HepG2 (cell line): Measurements from ENCODE around the gene SRF. TPM values are rescaled to one million over a fixed set of nuclear protein-coding genes. Genes with fewer than 3 reads are reported as not detected.

Source experiments
- AKAP8 ChIP-seq: sonication (generic); formaldehyde crosslinking; IDR thresholded peaks from 2 replicates; pipeline ENCODE4 v1.5.1; 2020; ENCODE audit warnings: mild to moderate bottlenecking, missing genetic modification reagents
- DNMT1 ChIP-seq: sonication (generic); formaldehyde crosslinking; IDR thresholded peaks from 2 replicates; pipeline ENCODE4 v1.5.1; 2020; ENCODE audit warnings: mild to moderate bottlenecking, missing genetic modification reagents
- ELF1 ChIP-seq: sonication (generic); formaldehyde crosslinking; IDR thresholded peaks from 2 replicates; pipeline ENCODE4 v1.4.0; 2020; ENCODE audit warnings: missing genetic modification reagents
- MAF1 ChIP-seq: sonication (generic); formaldehyde crosslinking; IDR thresholded peaks from 2 replicates; pipeline ENCODE4 v1.5.0; 2020; ENCODE audit warnings: missing genetic modification reagents, borderline replicate concordance
- PCBP2 ChIP-seq: fragments of 200-400 bp; formaldehyde crosslinking; optimal IDR thresholded peaks from 2 replicates; pipeline ENCODE3; 2018; ENCODE audit warnings: low read length, low read depth; ENCODE audit not compliant: poor library complexity, severe bottlenecking
- TMF1 ChIP-seq: sonication (generic); formaldehyde crosslinking; IDR thresholded peaks from 2 replicates; pipeline ENCODE4 v1.8.1; 2022; ENCODE audit warnings: low read depth, missing genetic modification reagents
- ZFP90 ChIP-seq: sonication (generic); formaldehyde crosslinking; IDR thresholded peaks from 2 replicates; pipeline ENCODE4 v1.8.0; 2022; ENCODE audit warnings: missing genetic modification reagents, mild to moderate bottlenecking, inconsistent platforms, borderline replicate concordance
- ZNF292 ChIP-seq: sonication (generic); formaldehyde crosslinking; IDR thresholded peaks from 2 replicates; pipeline ENCODE4 v1.8.1; 2022; ENCODE audit warnings: mild to moderate bottlenecking, low read depth, missing genetic modification reagents, borderline replicate concordance
- ZNF331 ChIP-seq: sonication (generic); formaldehyde crosslinking; IDR thresholded peaks from 2 replicates; pipeline ENCODE4 v1.4.0; 2020; ENCODE audit warnings: missing genetic modification reagents
- ZNF44 ChIP-seq: sonication (generic); formaldehyde crosslinking; IDR thresholded peaks from 2 replicates; pipeline ENCODE4 v1.5.1; 2020; ENCODE audit warnings: mild to moderate bottlenecking, missing genetic modification reagents
- ZSCAN29 ChIP-seq: sonication (generic); formaldehyde crosslinking; conservative IDR thresholded peaks from 2 replicates; pipeline ENCODE4 v1.4.0; 2020; ENCODE audit warnings: mild to moderate bottlenecking, missing genetic modification reagents
- ZZZ3 ChIP-seq: sonication (generic); formaldehyde crosslinking; IDR thresholded peaks from 2 replicates; pipeline ENCODE4 v1.4.0; 2020; ENCODE audit warnings: missing genetic modification reagents, mild to moderate bottlenecking, borderline replicate concordance
- polyA plus RNA-seq, 8 experiments: library from polyadenylated mRNA; depleted of rRNA in 3 of 8; stranded (reverse) in 7 of 8; unstranded in 1 of 8; fragments of >200 nt; fragmentation: Illumina TruSeq in 4 of 8; extraction: Trizol in 4 of 8; gene quantifications; 2 replicates each; pipeline versions ENCODE4 v1.2.1 to v1.2.3, GENCODE V29; 2011 to 2016; ENCODE audit warnings: low read depth in 4 of 8, missing spikeins in 1 of 8, mixed read lengths in 1 of 8; ENCODE audit not compliant: insufficient read depth in 1 of 8
- total RNA-seq, 5 experiments: library from RNA; depleted of rRNA; stranded (reverse); fragments of >200 nt; fragmentation: Illumina TruSeq; extraction: Trizol; gene quantifications; 2 replicates each; pipeline ENCODE4 v1.2.3, GENCODE V29; 2016; ENCODE audit warnings: low read depth in 1 of 5
- TF ChIP-seq, protein P1 (sequence below): sonication (generic); formaldehyde crosslinking; IDR thresholded peaks from one replicate; pipeline ENCODE4 v1.5.1; 2020; ENCODE audit warnings: mild to moderate bottlenecking, missing genetic modification reagents; ENCODE audit errors: not compliant biosample characterization
- TF ChIP-seq, protein P2 (sequence below): sonication (generic); formaldehyde crosslinking; IDR thresholded peaks from 2 replicates; pipeline ENCODE4 v1.5.1; 2020; ENCODE audit warnings: missing genetic modification reagents, mild to moderate bottlenecking, borderline replicate concordance
- TF ChIP-seq, protein P3 (sequence below): sonication (generic); formaldehyde crosslinking; IDR thresholded peaks from 2 replicates; pipeline ENCODE4 v1.9.0; 2021; ENCODE audit warnings: missing genetic modification reagents, borderline replicate concordance
- TF ChIP-seq, protein P4 (sequence below): sonication (generic); formaldehyde crosslinking; IDR thresholded peaks from 2 replicates; pipeline ENCODE4 v1.5.0; 2020; ENCODE audit warnings: missing genetic modification reagents

The SRF gene
- total and polyA plus RNA-seq, 2 of the 13 experiments (the other 11 are each of a cell fraction or from before 2014, with no cell fraction given), result 25.5 to 44.1 TPM

DNA sequence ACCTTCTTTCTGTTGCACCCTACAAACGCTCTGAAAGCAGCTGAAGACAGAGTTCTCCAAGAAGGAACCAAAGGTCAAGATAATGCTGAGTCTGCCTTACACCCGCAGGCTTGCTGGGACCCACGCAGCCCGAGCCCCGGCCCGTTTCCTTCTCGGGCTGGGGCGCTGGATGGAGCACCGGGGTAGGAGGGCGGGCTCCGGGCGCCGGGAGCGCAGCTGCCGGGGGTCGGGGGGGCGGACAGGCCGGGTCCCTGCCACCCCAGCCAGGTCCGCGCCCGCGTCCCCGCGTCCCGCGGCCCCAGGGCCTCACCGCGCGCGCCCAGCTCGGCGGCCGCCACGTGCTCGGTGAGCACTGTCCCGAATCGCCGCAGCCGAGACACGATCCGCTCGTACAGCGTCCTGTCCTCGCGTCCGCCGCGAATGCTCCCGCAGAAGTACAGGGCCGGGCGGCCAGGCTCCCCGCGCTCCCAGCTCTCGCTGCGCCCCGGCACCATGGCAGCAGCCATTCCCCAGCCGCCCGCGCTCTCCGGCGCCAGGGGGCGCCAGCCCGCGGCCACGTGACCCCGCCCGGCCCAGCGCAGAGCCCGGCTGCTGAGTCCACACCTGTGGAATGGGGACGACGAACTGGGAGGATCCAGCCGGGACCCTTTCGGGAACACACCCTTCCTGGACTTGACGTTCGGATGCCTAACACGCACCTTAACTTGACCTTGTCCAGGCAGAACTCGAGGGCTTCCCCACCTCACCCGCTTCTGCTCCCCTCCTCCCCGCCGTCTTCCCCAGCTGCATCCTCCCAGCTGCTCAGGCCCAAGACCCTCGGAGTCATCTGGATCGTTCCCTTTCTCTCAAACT is 58.1 kb downstream of the SRF start, which contains the start of gene DNPH1 (continued):
- TF ChIP-seq, protein P1, sequence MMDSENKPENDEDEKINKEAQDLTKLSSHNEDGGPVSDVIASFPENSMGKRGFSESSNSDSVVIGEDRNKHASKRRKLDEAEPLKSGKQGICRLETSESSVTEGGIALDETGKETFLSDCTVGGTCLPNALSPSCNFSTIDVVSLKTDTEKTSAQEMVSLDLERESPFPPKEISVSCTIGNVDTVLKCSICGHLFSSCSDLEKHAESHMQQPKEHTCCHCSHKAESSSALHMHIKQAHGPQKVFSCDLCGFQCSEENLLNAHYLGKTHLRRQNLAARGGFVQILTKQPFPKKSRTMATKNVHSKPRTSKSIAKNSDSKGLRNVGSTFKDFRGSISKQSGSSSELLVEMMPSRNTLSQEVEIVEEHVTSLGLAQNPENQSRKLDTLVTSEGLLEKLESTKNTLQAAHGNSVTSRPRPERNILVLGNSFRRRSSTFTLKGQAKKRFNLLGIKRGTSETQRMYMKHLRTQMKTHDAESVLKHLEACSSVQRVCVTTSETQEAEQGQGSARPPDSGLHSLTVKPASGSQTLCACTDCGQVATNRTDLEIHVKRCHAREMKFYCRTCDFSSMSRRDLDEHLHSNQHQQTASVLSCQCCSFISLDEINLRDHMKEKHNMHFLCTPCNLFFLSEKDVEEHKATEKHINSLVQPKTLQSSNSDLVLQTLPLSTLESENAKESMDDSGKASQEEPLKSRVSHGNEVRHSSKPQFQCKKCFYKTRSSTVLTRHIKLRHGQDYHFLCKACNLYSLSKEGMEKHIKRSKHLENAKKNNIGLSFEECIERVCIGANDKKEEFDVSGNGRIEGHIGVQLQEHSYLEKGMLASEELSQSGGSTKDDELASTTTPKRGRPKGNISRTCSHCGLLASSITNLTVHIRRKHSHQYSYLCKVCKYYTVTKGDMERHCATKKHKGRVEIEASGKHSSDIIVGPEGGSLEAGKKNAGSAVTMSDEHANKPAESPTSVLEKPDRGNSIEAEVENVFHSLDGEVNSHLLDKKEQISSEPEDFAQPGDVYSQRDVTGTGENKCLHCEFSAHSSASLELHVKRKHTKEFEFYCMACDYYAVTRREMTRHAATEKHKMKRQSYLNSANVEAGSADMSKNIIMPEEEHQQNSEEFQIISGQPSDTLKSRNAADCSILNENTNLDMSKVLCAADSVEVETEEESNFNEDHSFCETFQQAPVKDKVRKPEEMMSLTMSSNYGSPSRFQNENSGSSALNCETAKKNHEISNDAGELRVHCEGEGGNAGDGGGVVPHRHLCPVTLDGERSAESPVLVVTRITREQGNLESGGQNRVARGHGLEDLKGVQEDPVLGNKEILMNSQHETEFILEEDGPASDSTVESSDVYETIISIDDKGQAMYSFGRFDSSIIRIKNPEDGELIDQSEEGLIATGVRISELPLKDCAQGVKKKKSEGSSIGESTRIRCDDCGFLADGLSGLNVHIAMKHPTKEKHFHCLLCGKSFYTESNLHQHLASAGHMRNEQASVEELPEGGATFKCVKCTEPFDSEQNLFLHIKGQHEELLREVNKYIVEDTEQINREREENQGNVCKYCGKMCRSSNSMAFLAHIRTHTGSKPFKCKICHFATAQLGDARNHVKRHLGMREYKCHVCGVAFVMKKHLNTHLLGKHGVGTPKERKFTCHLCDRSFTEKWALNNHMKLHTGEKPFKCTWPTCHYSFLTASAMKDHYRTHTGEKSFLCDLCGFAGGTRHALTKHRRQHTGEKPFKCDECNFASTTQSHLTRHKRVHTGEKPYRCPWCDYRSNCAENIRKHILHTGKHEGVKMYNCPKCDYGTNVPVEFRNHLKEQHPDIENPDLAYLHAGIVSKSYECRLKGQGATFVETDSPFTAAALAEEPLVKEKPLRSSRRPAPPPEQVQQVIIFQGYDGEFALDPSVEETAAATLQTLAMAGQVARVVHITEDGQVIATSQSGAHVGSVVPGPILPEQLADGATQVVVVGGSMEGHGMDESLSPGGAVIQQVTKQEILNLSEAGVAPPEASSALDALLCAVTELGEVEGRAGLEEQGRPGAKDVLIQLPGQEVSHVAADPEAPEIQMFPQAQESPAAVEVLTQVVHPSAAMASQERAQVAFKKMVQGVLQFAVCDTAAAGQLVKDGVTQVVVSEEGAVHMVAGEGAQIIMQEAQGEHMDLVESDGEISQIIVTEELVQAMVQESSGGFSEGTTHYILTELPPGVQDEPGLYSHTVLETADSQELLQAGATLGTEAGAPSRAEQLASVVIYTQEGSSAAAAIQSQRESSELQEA (CRISPR knock-in tag), result peak; percentile 64
- TF ChIP-seq ZNF292 (peak; percentile 44; the same call in 1 of the 2 replicates), TMF1 (peak; percentile 95), MAF1 (CRISPR knock-in tag) (no peak), ZSCAN29 (peak; percentile 75), DNMT1 (peak; percentile 78), ZFP90 (CRISPR knock-in tag) (peak; percentile 97; the same call in 1 of the 2 replicates), ZZZ3 (CRISPR knock-in tag) (peak; percentile 82; the same call in 1 of the 2 replicates), AKAP8 (CRISPR knock-in tag) (0 out of 2 replicates have a peak, but pooled peaks have one; percentile 35), PCBP2 (no peak), ELF1 (CRISPR knock-in tag) (no peak), ZNF331 (peak; percentile 87), ZNF44 (CRISPR knock-in tag) (no peak)
- TF ChIP-seq, protein P2, sequence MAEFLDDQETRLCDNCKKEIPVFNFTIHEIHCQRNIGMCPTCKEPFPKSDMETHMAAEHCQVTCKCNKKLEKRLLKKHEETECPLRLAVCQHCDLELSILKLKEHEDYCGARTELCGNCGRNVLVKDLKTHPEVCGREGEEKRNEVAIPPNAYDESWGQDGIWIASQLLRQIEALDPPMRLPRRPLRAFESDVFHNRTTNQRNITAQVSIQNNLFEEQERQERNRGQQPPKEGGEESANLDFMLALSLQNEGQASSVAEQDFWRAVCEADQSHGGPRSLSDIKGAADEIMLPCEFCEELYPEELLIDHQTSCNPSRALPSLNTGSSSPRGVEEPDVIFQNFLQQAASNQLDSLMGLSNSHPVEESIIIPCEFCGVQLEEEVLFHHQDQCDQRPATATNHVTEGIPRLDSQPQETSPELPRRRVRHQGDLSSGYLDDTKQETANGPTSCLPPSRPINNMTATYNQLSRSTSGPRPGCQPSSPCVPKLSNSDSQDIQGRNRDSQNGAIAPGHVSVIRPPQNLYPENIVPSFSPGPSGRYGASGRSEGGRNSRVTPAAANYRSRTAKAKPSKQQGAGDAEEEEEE (CRISPR knock-in tag), result no peak
- TF ChIP-seq, protein P3, sequence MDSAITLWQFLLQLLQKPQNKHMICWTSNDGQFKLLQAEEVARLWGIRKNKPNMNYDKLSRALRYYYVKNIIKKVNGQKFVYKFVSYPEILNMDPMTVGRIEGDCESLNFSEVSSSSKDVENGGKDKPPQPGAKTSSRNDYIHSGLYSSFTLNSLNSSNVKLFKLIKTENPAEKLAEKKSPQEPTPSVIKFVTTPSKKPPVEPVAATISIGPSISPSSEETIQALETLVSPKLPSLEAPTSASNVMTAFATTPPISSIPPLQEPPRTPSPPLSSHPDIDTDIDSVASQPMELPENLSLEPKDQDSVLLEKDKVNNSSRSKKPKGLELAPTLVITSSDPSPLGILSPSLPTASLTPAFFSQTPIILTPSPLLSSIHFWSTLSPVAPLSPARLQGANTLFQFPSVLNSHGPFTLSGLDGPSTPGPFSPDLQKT, result no peak
- TF ChIP-seq, protein P4, sequence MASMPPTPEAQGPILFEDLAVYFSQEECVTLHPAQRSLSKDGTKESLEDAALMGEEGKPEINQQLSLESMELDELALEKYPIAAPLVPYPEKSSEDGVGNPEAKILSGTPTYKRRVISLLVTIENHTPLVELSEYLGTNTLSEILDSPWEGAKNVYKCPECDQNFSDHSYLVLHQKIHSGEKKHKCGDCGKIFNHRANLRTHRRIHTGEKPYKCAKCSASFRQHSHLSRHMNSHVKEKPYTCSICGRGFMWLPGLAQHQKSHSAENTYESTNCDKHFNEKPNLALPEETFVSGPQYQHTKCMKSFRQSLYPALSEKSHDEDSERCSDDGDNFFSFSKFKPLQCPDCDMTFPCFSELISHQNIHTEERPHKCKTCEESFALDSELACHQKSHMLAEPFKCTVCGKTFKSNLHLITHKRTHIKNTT, result peak; percentile 82; the same call in 1 of the 2 replicates
